RPMI7951 (cell line): ENCODE measurements around the gene WDR33. TPM values are rescaled to one million over a fixed set of nuclear protein-coding genes. Genes with fewer than 3 reads are reported as not detected.
"Not testable (repeated sequence)": the region's sequence is repeated elsewhere in the genome, so short reads cannot be mapped to it uniquely, and the experiment has no call there.

ENCODE experiments used
- DNase-seq: peaks from one replicate; pipeline ENCODE4 v3.0.0-alpha.2; 2012; ENCODE audit warnings: low read depth
- total RNA-seq: library from RNA; depleted of rRNA; stranded (reverse); fragments of >200 nt; shearing (Covaris generic); gene quantifications from 2 replicates; pipeline ENCODE4 v1.2.3, GENCODE V29; 2014; rRNA removed

The WDR33 gene
- total RNA-seq = 27.6 and 27.8 TPM in 2 replicates

- peak; percentile 87 for DNase-seq
Observed at GRCh38 chr2:127810619-127811396, at the start of gene WDR33. Gene WDR33 (minus strand): TSS chr2:127811171. CDS start chr2:127770981, 40,190 bp downstream.

GRCh38 chr2:127860130-127860529 lies 49.2 kb upstream of the WDR33 start:
- DNase-seq = no peak

GRCh38 chr2:127859712-127860085 lies 48.7 kb upstream of the WDR33 start:
- no peak for DNase-seq

GRCh38 chr2:127857265-127857808 lies 46.4 kb upstream of the WDR33 start:
- DNase-seq = no peak

- no peak for DNase-seq
Observed at GRCh38 chr2:127853671-127854070, 42.7 kb upstream of the WDR33 start.

GRCh38 chr2:127852388-127852787 lies 41.4 kb upstream of the WDR33 start:
- no peak for DNase-seq

- no peak for DNase-seq
Observed at GRCh38 chr2:127847931-127848330, 37.0 kb upstream of the WDR33 start.

- no peak for DNase-seq
Observed at GRCh38 chr2:127844973-127845372, 34.0 kb upstream of the WDR33 start.

- no peak for DNase-seq
Observed at GRCh38 chr2:127843677-127844076, 32.7 kb upstream of the WDR33 start.

GRCh38 chr2:127841466-127842178 lies 30.7 kb upstream of the WDR33 start:
- DNase-seq = peak; percentile 40

- DNase-seq = no peak
Observed at GRCh38 chr2:127840893-127841292, 29.9 kb upstream of the WDR33 start.

GRCh38 chr2:127834951-127835350 lies 24.0 kb upstream of the WDR33 start:
- no peak for DNase-seq

- peak; percentile 68 for DNase-seq
Observed at GRCh38 chr2:127829845-127830246, 18.9 kb upstream of the WDR33 start.

- DNase-seq = not testable (repeated sequence)
Observed at GRCh38 chr2:127826708-127827107, 15.7 kb upstream of the WDR33 start.

GRCh38 chr2:127826047-127826446 lies 15.1 kb upstream of the WDR33 start:
- no peak for DNase-seq

- DNase-seq = no peak
Observed at GRCh38 chr2:127820080-127820668, 9.2 kb upstream of the WDR33 start.

GRCh38 chr2:127818794-127819425 lies 7.9 kb upstream of the WDR33 start:
- peak; percentile 9 for DNase-seq

GRCh38 chr2:127818241-127818640 lies 7.3 kb upstream of the WDR33 start:
- DNase-seq = no peak

- no peak for DNase-seq
Observed at GRCh38 chr2:127814677-127815076, 3.7 kb upstream of the WDR33 start.

- not testable (repeated sequence) for DNase-seq
Observed at GRCh38 chr2:127812441-127812840, 1.5 kb upstream of the WDR33 start.

- peak; percentile 24 for DNase-seq
Observed at GRCh38 chr2:127811397-127812321, 688 bp upstream of the WDR33 start.
